Testis (tissue), 3 donors: ENCODE data around the gene PIAS4. TPM values are rescaled to one million over a fixed set of nuclear protein-coding genes. Genes with fewer than 3 reads are reported as not detected.

Source experiments
- DNase-seq: peaks from one replicate; pipeline ENCODE4 v3.0.0-alpha.2; 2019
- H3K27ac ChIP-seq, 2 donors: fragments of 200-600 bp; sonication (generic); one replicate each; pipeline ENCODE4 v1.5.1; 2019
- H3K27me3 ChIP-seq: fragments of 200-600 bp; sonication (generic); one replicate; pipeline ENCODE4 v1.5.1; 2019
- H3K36me3 ChIP-seq: fragments of 200-600 bp; sonication (generic); one replicate; pipeline ENCODE4 v1.5.1; 2017; ENCODE audit warnings: low read depth; ENCODE audit errors: missing control alignments
- H3K4me1 ChIP-seq: fragments of 200-600 bp; sonication (generic); one replicate; pipeline ENCODE4 v1.5.1; 2019
- H3K4me3 ChIP-seq, 2 donors: fragments of 200-600 bp; sonication (generic); one replicate each; pipeline ENCODE4 v1.5.1; 2017 to 2019
- H3K9me3 ChIP-seq: fragments of 200-600 bp; sonication (generic); one replicate; pipeline ENCODE4 v1.5.1; 2017
- POLR2A ChIP-seq: fragments of 450-650 bp; IDR thresholded peaks from one replicate; pipeline ENCODE4 v1.6.1; 2017; ENCODE audit warnings: antibody characterized with exemption, mild to moderate bottlenecking, moderate library complexity
- WGBS, 2 donors: methylation state at CpG; one replicate each; pipeline ENCODE4 v1.1.5; 2018; 5-methylcytosine and 5-hydroxymethylcytosine counted together
- intact Hi-C: fragments of 100-400 bp; cut with DNase I; formaldehyde crosslinking; loops from one replicate; pipeline ENCODE4 v1.15.1; 2023; ENCODE audit warnings: low total_unique reads
- polyA plus RNA-seq: library from polyadenylated mRNA; stranded (reverse); fragments of 350-450 nt; fragmentation: Illumina TruSeq; extraction: RNeasy Lipid Tissue Mini Kit (QIAGEN cat#74804); gene quantifications from one replicate; pipeline ENCODE4 v1.2.3, GENCODE V29; 2014; ENCODE audit warnings: low read depth, low replicate concordance; ENCODE audit not compliant: insufficient read depth
- total RNA-seq, 2 donors: library from RNA; depleted of rRNA; stranded (reverse); fragments of >200 nt; gene quantifications; one replicate each; pipeline ENCODE4 v1.2.3, GENCODE V29; 2016
- TF ChIP-seq, protein P1 (sequence below), 3 experiments: fragments of 450-650 bp in 2 of 3; fragments of 200-600 bp in 1 of 3; sonication (generic) in 1 of 3; IDR thresholded peaks; one replicate each; pipeline ENCODE4 v1.5.1; 2016 to 2019; ENCODE audit warnings: antibody characterized with exemption in 3 of 3, mild to moderate bottlenecking in 2 of 3, moderate library complexity in 1 of 3

Gene PIAS4
- total and polyA plus RNA-seq, 3 donors from 2014 or later: 89.1 to 142 (median 94.5) TPM

DNA sequence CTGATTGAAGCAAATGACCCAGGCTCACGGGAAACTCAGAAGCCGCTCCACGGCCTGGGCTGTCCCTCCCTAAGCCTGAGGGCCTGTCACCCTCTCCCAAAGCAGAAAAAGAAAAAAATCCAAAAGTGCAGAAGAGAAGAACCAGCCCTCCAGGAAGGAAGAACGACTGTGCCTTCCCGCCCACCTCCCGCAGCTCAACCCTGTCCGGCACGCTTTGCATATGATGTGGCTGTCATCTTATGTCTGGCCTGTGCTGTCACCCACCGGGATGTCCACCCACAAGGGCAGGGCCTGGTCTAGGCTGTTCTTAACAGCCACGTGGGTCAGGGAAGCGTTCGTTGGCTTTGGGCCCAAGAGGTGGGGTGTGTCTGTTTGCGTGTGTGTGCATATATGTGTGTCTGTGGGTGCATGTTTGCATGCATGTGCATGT is 45.5 kb downstream of the PIAS4 start:
- no peaks in the 10 kb centered on the region for H3K9me3 ChIP-seq
- intact Hi-C loops: no loop called here
- TF ChIP-seq, protein P1, sequence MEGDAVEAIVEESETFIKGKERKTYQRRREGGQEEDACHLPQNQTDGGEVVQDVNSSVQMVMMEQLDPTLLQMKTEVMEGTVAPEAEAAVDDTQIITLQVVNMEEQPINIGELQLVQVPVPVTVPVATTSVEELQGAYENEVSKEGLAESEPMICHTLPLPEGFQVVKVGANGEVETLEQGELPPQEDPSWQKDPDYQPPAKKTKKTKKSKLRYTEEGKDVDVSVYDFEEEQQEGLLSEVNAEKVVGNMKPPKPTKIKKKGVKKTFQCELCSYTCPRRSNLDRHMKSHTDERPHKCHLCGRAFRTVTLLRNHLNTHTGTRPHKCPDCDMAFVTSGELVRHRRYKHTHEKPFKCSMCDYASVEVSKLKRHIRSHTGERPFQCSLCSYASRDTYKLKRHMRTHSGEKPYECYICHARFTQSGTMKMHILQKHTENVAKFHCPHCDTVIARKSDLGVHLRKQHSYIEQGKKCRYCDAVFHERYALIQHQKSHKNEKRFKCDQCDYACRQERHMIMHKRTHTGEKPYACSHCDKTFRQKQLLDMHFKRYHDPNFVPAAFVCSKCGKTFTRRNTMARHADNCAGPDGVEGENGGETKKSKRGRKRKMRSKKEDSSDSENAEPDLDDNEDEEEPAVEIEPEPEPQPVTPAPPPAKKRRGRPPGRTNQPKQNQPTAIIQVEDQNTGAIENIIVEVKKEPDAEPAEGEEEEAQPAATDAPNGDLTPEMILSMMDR (IDR thresholded peaks at IDR 0.05): no peak
- TF ChIP-seq POLR2A: no peak
- WGBS, 2 donors: 31 to 35% methylated on average over 3 to 13 of the region's 13 CpGs
- H3K4me3 ChIP-seq: no peak overlapping the region
- H3K27me3 ChIP-seq: no peaks in the 10 kb centered on the region
- DNase-seq: no peak
- no peaks in the 10 kb centered on the region for H3K36me3 ChIP-seq
- peaks cover 15% of the 10 kb centered on the region for H3K4me1 ChIP-seq
- H3K27ac ChIP-seq: peak overlapping the region; percentile 2 to 61

DNA sequence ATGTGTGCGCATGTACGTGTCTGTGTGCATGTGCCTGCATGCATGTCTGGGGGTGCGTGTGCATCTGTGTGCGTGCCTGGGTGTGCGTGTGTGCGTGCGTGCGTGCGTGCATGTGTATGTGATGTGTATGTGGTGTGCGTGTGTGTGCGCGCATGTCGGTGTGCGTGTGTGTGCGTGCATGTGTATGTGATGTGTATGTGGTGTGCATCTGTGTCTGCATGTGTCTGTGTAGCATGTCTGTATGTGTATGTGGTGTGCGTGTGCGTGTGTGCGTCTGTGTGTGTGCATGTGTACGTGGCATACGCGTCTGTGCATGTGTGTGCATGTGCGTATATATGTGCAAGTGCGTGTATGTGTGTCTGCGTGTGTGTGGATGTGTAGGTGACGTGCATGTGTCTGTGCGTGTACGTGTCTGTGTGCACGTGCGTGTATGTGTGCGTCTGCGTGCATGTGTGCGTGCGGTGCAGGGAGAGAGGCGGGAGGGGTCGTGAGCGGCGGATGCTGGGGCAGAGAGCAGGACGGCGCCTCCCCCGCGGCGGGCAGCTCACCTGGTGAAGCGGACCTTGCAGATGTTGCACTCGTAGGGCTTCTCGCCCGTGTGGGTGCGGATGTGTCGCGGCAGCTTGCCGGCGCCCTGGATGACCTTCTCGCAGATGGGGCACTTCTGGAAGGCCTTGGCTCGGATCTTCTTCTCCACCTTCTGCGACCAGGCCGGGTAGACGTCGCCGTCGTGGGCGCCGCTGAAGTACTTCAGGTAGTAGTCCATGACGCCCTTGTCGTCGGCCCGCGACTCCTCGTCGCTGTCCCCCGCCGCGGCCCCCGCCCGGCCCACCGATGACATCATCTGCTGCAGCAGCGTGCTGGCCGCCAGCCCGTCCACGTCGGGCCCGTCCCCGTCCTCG is 46.1 kb downstream of the PIAS4 start:
- no peak for DNase-seq
- WGBS, 2 donors: 66 to 81% methylated on average over 37 to 82 of the region's 82 CpGs
- Histone ChIP-seq H3K27ac (no peak overlapping the region), H3K36me3 (no peaks in the 10 kb centered on the region), H3K9me3 (no peaks in the 10 kb centered on the region), H3K27me3 (no peaks in the 10 kb centered on the region), H3K4me3 (peak overlapping the region in 1 of 2 donors; percentile 34), H3K4me1 (peaks cover 22% of the 10 kb centered on the region)
- TF ChIP-seq, protein P1 (IDR thresholded peaks at IDR 0.05): no peak
- TF ChIP-seq POLR2A: no peak
- intact Hi-C loops: no loop called here

DNA sequence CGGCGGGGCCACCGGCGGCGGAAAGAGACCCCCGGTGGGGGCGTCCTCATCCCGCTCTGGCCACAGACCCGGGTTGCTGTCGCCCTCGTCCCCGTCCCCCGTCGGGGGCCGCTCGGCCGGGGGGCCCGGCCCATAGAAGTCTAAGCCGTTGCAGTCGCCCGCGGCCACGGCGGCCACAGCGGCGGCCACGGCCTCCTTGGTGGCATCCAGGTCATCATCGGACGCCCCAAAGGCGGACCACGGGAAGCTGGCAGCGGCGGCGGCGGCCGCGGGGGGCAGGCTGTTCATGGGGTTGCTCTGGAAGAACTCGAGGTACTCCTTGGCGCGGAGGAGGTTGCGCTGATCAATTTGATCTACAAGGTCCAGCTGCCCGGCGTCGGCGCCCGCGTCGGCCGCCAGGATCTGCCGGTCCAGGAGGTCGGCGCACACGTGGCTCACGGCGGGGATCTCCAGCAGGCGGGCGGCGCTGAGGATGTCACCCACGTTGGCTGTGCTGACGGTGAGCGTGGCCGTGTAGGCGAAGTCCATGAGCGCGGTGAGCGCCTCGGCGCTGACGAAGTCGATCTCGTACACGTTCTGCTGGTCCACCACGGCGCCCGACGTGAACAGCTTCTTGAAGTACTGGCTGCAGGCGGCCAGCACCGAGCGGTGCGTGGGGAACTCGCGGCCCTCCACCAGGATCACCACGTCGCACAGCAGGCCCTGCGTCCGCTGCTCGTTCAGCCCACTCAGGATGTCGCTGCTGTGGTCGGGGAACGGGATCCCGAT is 47.1 kb downstream of the PIAS4 start:
- Histone ChIP-seq H3K27ac (no peak overlapping the region), H3K4me1 (peaks cover 30% of the 10 kb centered on the region), H3K27me3 (no peaks in the 10 kb centered on the region), H3K4me3 (peak overlapping the region in 1 of 2 donors; percentile 34), H3K36me3 (no peaks in the 10 kb centered on the region), H3K9me3 (no peaks in the 10 kb centered on the region)
- intact Hi-C loops: no loop called here
- DNase-seq: no peak
- TF ChIP-seq, protein P1 (IDR thresholded peaks at IDR 0.05): no peak
- TF ChIP-seq POLR2A: no peak
- WGBS, 2 donors: 50 to 77% methylated on average over 34 to 84 of the region's 91 CpGs

DNA sequence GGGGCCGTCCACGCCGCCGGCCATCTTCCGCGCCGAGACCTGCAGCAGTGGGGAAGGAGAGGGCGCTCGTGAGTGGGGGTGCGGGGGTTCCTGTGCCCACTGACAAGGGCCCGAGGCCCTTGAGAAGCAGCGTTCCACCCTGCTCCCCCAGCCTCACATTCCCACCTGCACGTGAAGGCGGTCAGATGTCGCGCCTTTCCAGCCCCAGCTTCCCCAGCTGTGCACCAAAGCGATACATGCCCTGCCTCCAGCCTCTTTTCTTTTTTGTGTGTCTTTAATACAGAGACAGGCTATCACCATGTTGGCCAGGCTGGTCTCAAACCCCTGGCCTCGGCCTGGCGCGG is 47.6 kb downstream of the PIAS4 start:
- Histone ChIP-seq H3K27ac (no peak overlapping the region), H3K27me3 (no peaks in the 10 kb centered on the region), H3K9me3 (no peaks in the 10 kb centered on the region), H3K4me3 (peak overlapping the region in 1 of 2 donors; percentile 34), H3K36me3 (no peaks in the 10 kb centered on the region), H3K4me1 (peaks cover 36% of the 10 kb centered on the region)
- TF ChIP-seq, protein P1 (IDR thresholded peaks at IDR 0.05): no peak
- no peak for TF ChIP-seq POLR2A
- DNase-seq: no peak
- 77 to 94% methylated on average over 9 to 20 of the region's 20 CpGs for WGBS, 2 donors
- intact Hi-C loops: no loop called here
